GM18870 (cell line): ENCODE results near the gene ARL5B.

ENCODE experiments used
- ATAC-seq: cut with Tn5 transposase; IDR thresholded peaks from one replicate; pipeline ENCODE4 v1.9.1; 2021; ENCODE audit warnings: moderate library complexity; ENCODE audit not compliant: unreplicated experiment

The ARL5B gene

DNA sequence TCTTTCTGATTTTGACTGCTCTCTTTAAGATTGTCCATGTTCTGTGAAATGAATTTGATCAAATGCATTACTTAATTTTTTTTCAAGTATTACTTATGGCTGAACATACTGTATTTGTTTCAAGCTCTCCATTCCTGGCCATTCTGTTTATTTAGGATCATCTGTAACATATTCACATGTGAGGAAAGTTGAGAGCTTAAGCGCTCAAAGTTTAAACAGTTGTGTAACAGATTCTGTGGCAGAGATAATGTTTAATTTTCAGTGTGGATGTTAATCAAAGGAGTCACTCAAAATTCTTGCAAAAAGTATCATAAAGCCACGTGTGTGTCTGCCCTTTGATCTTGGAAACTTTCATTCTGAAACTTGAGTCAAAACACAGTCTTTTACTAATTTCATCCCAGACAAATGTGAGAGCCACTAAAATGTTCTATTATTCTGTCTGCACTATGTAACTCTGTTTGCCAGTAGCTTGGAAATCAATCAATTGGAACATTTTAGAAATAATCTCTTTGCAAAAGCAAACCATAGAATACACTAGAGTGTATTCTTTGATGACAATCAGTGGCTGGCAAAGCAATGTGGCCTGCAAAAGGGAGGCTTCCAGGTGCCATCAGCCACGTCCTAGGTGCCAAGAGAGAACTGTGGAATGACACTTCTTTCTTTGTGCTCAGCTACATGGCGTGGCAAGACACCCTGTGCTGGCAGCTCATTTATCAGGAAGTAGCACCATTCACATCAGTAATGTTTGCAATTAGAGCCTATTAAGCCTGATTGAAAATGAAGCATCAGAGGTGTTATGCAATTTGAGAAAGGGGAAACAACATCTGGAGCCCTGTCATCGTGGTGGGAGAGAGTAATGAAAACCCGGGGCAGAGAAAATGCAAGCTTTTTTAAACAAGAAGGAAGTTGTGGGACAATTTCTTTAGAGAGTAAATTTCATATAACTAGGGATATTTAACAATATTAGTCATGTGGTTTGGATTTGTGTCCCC, 40.9 kb downstream of the ARL5B start:
- no peak for ATAC-seq

DNA sequence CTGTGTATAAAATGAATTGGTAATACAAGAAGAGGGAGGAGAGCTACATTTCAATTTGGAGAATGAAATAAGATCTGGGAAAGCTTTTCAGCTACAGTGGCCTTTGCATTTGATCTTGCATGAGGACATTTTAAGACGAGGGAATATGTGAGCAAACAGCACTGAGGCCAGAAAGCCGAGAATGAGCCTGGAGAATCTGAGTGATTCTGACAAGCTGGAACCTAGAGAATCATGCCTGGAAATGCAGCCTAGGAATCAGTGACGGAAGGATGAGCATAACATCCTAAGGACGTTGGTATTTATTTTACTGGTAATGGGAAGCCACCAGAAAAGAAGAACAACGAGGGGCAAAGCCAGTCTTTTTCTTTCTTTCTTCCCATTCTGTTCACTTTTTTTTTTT, 44.3 kb downstream of the ARL5B start:
- no peak for ATAC-seq

DNA sequence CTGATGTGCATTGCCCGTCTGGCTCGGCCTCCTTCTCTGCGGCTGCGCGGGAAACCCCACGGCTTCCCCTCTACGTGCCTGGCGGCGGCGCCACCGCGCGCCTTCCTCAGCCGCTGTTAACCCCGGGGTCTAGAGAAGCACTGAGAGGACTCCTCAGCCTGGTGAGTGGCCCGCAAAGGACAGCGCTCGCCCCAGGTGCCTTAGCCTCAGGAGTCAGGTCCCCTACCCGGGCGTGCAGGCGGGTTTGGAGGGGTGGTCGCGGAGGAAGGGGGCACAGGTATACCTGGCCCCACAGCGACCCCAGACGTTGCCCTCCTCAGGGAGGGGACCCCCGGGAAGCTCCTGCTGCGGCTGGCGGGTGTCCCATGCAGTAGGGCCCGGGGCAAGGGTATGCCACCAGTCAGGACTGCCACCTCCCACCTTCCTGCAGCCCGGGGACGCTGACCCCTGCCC, 51.0 kb downstream of the ARL5B start:
- no peak for ATAC-seq

DNA sequence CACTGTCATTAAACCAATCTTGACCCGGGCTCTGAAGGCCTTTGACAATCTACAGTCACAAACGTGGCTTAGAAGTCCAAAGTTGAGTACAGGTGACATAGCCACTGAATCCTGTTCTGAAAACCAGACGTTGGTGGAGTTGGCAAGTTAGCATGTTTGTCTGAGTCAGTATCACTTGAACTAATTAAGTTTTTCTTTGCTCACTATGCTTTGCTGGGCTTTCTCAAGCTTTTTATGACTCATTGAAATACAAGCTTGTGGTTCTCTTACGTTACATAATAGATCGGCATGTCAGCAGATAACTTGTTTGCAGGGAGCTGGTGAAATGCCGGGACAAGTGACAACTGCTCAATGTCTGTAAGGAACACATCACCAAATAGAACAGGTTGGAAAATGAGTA, 53.8 kb downstream of the ARL5B start:
- ATAC-seq: no peak

DNA sequence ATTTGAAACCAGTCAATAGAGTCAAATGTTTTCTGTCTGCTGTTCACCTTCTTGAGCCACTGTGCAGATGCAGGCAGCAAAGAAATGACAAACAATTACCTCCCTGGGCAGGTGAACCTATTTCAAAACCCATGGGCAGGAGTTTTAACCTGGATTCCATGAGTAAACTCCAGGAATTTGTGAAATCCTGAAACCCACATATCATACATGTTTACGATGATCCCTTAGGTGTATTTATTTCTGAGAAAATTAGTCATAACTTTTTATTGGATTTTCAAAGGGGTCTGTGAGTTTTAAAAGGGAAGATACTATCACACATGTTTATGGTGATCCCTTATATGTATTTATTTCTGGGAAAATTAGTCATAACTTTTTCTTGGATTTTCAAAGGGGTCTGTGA, 59.8 kb downstream of the ARL5B start:
- ATAC-seq: no peak

DNA sequence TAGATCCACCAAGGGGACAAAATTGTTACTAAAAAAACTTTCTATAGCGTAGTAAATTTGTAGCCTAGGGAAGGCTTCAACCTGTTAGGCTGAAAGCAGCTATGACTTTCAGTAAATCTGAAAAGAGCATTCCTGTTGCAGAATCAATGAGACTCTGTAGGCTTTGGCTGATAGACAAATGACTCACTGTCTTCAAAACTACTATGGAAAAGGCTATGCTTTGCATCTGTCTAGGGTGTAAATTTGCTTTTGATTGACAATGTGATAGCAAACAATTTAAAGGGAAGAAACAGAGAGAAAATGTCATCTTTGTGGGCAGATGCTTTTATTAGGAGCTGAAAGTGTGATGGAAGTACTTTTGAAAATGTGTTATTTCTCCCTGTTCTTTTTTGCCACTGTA, 60.6 kb downstream of the ARL5B start:
- no peak for ATAC-seq

DNA sequence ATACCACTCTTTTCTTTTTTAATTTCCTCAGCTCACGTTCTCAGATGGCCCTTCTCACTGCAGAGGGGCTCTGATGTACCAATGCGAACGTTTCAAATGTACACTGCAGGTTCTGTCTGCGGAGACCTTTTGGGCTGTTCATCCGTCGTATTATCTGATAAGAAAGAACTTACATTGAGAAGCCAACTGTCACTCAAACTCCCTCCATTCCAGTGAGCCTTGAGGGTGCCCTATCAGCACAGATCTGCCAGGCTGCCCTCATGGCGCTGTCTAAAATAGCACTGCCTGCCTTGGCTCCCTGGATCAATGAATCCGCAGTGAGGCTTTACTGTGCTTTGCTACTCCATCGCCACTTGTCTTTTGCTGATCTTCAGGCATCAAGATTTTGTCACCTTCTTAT, 61.8 kb downstream of the ARL5B start:
- no peak for ATAC-seq

DNA sequence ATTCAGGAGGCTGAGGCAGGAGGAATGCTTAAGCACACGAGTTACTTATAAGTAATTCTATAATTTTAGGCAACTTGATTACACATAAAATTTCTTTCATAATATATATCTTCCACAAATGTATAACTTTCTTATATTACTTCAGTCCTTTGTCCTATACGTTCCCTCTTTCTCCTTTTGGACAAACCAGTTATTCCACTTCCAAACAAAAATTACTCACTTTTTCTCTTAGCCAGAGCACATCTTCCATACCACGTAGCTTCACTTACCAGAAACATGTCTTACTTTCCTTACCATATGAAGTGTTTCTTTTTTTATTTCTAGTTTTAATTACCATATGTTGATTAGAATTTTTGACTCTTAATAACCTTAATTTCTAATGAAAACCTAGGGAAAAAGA, 64.6 kb downstream of the ARL5B start:
- ATAC-seq: no peak
